Islet of Langerhans (tissue), 1 donor: Measurements from ENCODE around the gene SIDT2.

ENCODE experiments used
- FAIRE-seq: peaks from one replicate; lab custom pipeline; 2011; peaks lifted over from hg19 to GRCh38; lab: Jason Lieb, UNC

Gene SIDT2

GRCh38 chr11:117222991-117223740 is 44.6 kb downstream of the SIDT2 start:
- no peak for FAIRE-seq

- FAIRE-seq, result no peak
Measured at GRCh38 chr11:117223741-117224689, 45.5 kb downstream of the SIDT2 start.

GRCh38 chr11:117225553-117226170 is 47.1 kb downstream of the SIDT2 start:
- no peak for FAIRE-seq

- FAIRE-seq, result no peak
Measured at GRCh38 chr11:117226388-117227385, 48.1 kb downstream of the SIDT2 start.

GRCh38 chr11:117228091-117228490 is 49.5 kb downstream of the SIDT2 start:
- FAIRE-seq, result no peak

GRCh38 chr11:117229411-117229810 is 50.9 kb downstream of the SIDT2 start:
- FAIRE-seq, result no peak

- no peak for FAIRE-seq
Measured at GRCh38 chr11:117229931-117230285, 51.4 kb downstream of the SIDT2 start.

GRCh38 chr11:117230286-117230961 is 51.9 kb downstream of the SIDT2 start:
- FAIRE-seq, result no peak

- FAIRE-seq, result no peak
Measured at GRCh38 chr11:117230999-117231841, 52.7 kb downstream of the SIDT2 start.

GRCh38 chr11:117231842-117232091 is 53.2 kb downstream of the SIDT2 start, which contains the start of gene PCSK7:
TSS of gene PCSK7 (minus strand) at chr11:117232073. CDS start at chr11:117229844, 2,229 bp downstream.
- FAIRE-seq, result no peak

- no peak for FAIRE-seq
Measured at GRCh38 chr11:117232092-117232878, 53.7 kb downstream of the SIDT2 start, which contains the start of gene RNF214. TSS of gene RNF214 (plus strand) at chr11:117232671. CDS start at chr11:117234273, 1,602 bp downstream.

GRCh38 chr11:117232911-117233409 is 54.4 kb downstream of the SIDT2 start:
- no peak for FAIRE-seq

GRCh38 chr11:117238221-117238620 is 59.7 kb downstream of the SIDT2 start:
- no peak for FAIRE-seq

- FAIRE-seq, result no peak
Measured at GRCh38 chr11:117239295-117239694, 60.8 kb downstream of the SIDT2 start.
